Right ventricle myocardium superior (tissue), 1 donor: ENCODE data around the gene ARHGAP21. TPM values are rescaled to one million over a fixed set of nuclear protein-coding genes. Genes with fewer than 3 reads are reported as not detected.
A peak's percentile ranks its signal among the peaks of the same experiment; 100 is the strongest.

Source experiments
- ATAC-seq: fragments of 200-7000 bp; cut with Tn5 transposase; one replicate; pipeline ENCODE4 v1.9.1; 2020; ENCODE audit warnings: mild to moderate bottlenecking; ENCODE audit not compliant: poor library complexity
- DNase-seq: peaks from one replicate; pipeline ENCODE4 v3.0.0-alpha.2; 2020
- intact Hi-C: fragments of 100-400 bp; cut with DNase I; formaldehyde crosslinking; loops from one replicate; pipeline ENCODE4 v1.11.2; 2022
- total RNA-seq: library from RNA; stranded (reverse); fragmentation: NEBNext Ultra II Directional; extraction: Animal tissue kit (Norgen Biotek cat#: 25700); gene quantifications from one replicate; pipeline ENCODE4 v1.2.1, GENCODE V29; 2021
- donor health status: DM: no; HTN: yes; CAD: no; lungs with severe emphysema.

The ARHGAP21 gene
- total RNA-seq, 1 donor from 2014 or later = 52.3 TPM

DNA sequence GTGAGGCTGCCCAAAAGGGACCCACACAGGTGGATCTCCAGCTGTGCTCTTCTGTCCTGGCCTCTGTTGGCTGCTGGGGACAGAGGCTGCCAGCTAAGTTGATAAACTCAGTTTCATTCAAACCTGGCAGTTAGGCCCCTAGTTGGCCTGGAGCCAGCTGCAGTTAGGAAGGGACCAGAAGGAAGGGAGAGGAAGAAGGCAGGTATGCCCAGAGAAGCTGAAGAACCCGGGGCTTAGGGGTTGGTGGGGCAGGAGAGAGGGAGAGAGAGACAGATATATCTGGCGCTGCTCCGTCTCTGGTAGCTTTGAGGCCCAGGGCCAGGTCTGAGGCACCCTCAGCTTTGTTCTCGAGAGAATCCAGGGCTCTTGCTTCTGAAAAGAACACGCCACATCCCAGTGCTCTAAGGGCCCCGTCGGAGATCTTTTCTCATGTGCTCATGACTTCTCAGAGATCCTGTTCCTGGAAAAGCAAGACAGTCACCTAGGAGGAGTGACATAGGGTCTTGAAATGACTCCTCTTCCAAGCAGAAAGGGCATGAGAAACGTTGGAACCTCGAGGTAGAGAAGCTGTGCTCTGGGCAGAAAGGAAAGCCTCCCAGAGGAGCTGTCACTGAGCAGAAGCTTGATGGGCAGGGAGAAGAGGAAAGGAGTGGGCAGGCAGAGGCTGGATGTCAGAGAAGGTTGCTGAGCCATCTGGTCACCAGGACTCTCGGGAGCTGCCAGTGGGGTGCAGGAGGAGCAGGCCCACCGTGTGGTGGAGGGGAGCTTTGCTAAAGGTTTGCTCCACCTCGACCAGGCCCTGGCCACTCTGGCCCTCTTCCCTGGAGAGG, 153.6 kb downstream of the ARHGAP21 start:
- ATAC-seq (no peak), DNase-seq (no peak)
- intact Hi-C loops = no loop called here

DNA sequence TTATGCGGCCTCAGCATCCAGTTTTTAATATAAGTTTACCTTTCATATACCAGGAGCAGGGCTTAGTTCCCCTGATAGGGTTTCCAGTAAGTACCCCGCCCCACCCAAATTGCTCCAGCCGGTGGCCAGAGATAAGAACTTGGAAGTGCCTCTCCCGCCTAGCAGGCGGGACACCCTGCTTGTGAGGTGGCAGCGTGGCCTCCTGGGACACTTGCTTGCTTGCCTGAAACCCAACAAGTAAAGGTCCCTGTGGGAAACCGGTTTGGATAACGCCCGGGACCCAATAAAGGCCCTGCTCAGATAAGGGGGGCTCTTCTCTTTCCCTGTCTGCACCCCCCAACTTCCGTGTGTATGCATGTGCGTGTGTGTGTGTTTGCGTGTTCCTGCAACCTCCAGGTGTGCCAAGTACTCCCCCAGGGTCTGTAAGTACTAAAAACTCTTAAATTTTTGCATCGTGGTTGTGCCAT, 154.3 kb downstream of the ARHGAP21 start:
- intact Hi-C loops = no loop called here
- DNase-seq (no peak), ATAC-seq (no peak)

DNA sequence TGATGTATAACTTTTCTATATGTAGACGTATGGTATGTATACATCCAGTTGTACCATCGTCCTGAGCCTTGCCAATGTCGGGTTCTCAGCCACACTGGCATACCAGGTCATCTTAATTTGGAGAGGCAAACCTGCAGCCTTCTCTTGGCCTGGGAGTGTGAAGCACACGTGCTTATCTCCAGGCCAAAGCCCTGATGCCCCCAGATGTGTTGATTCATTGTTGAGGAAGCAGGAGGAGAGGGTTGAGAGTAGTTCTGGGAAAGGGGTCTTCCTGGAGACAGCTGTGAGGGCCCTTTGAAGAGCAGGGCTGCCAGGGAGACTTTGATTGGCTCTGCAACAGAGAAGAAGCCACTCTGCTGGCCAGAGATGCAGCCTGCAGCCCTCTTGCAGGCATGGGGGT, 155.6 kb downstream of the ARHGAP21 start:
- no peak for DNase-seq
- intact Hi-C loops = no loop called here
- ATAC-seq = no peak

DNA sequence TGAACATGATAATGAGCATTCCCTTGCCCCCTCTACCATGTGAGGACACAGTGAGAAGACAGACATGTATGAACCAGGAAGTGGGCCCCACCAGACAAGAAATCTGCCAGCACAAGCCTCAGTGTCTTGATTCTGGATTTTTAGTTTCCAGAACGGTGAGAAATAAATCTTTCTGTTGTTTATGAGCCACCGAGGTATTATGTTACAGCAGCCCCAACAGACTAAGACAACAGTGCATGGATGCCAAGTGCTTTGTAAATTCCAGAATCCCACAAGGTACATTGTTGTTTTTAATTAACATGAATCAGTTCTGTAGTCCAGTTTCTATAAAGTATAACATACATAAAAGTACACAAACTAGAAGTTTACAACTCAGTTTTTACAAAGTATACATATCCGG, 162.2 kb downstream of the ARHGAP21 start:
- intact Hi-C loops = no loop called here
- DNase-seq (no peak), ATAC-seq (no peak)

DNA sequence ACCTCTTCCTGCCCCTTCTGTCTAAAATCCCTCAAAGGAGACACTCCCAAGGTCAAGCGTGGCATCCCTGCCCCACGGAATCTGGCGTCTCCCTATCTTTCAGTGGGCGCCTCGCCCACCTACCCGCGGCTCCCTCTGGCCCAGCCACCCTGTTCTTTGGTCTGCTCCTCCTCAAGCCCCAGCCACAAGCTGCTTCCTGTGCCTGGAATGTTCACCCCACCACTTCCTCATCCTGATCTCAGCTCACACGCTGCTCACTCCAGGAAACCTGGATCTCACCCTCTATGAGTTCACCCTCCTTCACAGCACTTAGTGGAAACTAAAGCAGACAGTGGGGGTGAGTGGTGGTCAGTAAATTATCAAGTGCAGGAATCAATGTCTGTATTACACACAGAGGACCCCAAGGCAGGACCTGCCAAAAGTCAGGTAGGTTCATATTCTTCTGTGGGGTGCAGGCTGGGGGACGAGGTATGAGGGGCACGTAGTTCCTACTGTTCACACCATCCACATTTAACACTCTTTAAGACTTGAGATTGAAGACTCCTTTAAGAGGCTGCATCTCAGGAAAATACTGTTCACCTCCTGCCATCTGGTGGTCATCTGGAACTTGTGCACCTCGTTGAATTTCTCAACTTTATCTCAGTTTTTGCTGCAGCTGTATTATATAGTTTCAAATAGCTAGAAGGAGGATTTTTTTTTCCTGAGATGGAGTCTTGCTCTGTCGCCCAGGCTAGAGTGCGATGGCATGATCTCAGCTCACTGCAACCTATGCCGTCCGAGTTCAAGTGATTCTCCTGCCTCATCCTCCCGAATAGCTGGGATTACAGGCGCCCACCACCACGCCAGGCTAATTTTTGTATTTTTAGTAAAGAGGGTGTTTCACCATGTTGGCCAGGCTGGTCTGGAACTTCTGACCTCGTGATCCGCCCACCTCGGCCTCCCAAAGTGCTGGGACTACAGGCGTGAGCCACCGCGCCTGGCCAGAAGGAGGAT, 166.6 kb downstream of the ARHGAP21 start:
- DNase-seq (no peak), ATAC-seq (peak; percentile 56)
- intact Hi-C loops = no loop called here

DNA sequence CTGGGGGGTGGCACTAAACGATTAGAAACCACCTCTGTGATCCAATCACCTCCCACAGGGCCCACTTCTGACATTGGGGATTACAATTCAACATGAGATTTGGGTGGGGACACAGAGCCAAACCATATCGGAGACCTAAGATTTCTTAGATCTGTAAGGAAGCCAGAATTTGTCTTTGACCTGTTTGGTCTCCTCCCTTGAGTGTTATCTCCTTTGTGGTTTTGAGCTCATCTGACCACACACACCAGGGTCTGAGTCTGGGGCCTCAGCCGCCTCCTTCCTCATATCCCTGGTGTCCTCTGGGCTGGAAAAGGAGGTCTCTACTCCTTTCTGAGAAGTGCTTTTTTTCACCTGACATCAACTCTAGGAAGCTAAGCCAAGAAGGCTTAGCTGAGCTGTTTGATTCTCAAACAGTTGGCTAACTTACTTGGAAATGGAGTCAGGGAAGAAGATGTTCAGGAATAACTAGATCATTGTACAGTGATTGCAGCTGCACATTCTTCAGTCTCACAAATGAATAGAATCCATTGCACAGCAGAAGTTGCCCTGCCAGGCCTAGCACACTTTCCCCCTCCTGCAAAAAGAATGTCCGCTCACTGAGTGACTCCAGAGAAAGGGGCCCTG, 167.4 kb downstream of the ARHGAP21 start:
- intact Hi-C loops = no loop called here
- no peak for DNase-seq
- no peak for ATAC-seq

DNA sequence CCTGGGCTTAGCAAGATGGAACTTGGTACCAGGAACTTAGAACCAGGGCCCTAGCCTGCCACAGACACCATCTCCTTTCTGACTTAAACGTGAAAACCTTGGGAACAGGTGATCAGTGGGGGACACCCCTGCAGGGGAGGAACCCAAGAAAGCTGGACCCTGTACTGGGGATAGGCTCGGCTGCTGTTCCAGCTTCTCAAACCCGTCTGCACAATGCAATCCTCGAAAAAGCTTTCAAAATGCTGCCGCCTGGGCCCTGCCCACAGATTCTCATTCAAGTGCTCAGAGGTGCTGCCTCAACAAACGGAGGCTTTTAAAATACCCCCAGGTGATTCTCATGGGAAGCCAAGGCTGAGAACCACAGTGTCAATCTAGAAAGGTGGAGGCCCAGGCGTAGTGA, 169.7 kb downstream of the ARHGAP21 start:
- no peak for DNase-seq
- intact Hi-C loops = no loop called here
- ATAC-seq = no peak

DNA sequence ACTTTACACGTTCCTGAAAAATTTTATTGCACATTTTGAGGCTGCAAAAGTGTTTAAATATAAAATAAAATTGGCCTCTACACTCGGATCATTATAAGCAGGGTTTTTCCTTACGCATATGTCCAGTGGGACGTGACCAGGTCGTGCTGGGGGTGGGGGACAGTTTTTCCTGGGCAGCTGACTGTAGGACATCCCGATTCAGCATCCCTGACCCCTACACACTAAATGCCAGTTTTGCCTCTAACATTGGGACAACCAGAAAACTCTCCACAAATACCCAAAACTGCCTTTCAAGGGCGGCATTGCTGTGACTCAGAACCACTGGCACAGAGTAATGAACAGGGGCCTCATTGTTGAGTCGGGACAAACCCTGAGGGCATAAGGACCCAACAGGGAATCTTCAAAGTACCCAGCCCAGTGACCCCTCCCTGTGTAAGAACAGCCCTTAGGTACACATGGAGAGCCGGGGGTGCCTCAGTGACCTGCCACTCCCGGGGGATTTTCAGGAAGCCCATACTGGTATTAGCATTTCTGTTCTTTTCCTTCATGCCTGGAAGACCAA, 170.6 kb downstream of the ARHGAP21 start:
- no peak for DNase-seq
- intact Hi-C loops = no loop called here
- ATAC-seq = no peak

DNA sequence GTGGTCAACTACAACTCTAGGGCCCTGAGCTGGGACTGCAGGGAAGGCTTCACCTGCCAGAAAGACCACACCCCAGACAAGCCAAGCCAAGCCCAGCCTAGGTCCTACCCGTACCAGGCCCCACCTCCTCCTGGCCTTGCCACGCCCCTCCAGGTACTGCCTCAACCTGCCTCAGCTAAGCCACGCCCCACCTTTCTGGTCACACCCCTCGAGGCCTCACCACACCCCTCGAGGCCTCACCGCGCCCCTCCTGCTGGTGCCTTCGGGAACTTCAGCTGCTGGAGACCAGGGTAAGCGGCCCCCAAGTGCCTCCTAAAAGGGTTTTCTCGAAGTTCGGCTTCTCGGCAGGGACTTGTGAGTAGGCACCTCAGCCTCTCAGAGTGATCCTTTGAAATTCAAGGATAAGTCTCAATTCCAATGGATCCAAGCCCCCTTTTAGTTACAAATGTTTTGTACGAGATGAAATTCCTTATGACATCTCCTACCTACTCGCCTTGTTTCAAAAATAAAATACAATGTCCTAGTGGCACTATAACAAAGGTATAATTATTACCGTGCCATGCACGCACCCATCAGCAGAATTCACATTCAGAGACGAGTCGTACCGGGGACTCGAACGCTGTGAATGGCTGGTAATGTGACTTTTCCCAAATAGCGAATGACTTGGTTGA, 171.2 kb downstream of the ARHGAP21 start:
- intact Hi-C loops = no loop called here
- ATAC-seq = peak; percentile 33
- DNase-seq = no peak

DNA sequence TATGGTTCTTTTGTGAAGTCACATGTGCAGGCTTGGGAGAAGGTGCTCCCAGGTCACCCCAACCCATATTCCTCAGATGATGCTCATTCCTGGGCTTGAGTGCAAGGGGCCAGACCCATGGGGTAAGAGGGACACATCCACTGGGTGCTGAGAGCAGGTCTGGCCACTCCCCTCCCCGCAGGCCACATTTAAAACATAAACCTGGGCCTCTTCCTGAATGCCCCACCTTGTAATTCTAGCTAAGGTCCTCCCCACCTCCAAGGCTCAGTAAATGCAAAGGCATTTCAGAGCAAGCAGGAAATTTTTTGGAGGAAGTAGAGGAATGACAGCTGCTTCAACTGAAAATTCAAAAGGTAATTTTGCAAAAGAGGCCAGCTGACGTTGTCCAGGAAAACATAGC, 172.5 kb downstream of the ARHGAP21 start:
- intact Hi-C loops = no loop called here
- DNase-seq (no peak), ATAC-seq (no peak)

DNA sequence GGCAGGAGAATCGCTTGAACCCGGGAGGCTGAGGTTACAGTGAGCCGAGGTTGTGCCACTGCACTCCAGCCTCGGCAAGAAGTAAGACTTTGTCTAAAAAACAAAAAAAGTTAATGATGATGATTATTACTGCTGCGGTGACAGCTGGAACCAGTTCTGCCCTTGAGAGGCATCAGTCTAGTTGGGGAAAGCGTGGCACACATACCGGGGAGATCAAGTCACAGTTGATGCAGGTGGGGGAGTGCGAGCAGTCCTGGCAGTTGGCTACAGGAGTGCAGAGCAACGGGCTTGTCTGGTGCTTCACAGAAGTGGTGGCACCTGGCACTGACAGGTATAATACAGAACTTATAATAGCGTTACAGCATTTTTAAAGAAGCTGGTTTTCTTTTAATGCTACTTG, 173.0 kb downstream of the ARHGAP21 start:
- intact Hi-C loops = no loop called here
- ATAC-seq (no peak), DNase-seq (no peak)

DNA sequence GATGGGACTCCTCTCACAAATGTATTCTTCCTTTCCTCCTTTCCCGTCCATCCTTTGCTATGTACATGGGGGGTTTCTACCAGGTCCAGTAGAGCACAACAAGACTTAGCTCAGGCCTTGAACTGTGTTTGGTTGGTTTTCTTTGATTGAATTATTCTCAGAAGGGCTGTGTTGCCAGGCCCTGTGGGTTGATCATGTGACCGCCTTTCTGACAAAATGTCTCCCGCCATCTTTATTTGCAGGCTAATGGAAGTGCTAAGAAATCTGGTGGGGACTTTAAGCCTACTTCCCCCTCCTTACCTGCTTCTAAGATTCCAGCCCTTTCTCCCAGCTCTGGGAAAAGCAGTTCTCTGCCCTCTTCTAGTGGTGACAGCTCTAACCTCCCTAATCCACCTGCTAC, 178.1 kb downstream of the ARHGAP21 start:
- no peak for DNase-seq
- intact Hi-C loops = no loop called here
- ATAC-seq = no peak

DNA sequence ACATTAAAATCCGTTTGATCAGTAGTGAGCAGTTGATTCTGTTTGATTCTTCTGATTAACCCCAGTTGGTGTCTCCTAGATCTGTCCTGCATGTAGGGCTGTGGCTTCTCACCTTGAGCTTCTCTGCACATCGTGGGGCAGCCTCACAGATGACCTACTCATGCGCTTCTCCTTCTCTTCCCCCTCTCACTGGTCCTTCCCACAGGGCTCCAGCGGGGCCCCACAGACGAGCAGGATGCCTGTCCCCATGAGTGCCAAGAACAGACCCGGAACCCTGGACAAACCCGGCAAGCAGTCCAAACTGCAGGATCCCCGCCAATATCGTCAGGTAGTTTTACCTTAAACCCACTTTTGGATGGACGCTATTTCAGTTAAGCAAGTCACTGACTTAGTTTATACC, 178.9 kb downstream of the ARHGAP21 start:
- ATAC-seq (no peak), DNase-seq (no peak)
- intact Hi-C loops = no loop called here

DNA sequence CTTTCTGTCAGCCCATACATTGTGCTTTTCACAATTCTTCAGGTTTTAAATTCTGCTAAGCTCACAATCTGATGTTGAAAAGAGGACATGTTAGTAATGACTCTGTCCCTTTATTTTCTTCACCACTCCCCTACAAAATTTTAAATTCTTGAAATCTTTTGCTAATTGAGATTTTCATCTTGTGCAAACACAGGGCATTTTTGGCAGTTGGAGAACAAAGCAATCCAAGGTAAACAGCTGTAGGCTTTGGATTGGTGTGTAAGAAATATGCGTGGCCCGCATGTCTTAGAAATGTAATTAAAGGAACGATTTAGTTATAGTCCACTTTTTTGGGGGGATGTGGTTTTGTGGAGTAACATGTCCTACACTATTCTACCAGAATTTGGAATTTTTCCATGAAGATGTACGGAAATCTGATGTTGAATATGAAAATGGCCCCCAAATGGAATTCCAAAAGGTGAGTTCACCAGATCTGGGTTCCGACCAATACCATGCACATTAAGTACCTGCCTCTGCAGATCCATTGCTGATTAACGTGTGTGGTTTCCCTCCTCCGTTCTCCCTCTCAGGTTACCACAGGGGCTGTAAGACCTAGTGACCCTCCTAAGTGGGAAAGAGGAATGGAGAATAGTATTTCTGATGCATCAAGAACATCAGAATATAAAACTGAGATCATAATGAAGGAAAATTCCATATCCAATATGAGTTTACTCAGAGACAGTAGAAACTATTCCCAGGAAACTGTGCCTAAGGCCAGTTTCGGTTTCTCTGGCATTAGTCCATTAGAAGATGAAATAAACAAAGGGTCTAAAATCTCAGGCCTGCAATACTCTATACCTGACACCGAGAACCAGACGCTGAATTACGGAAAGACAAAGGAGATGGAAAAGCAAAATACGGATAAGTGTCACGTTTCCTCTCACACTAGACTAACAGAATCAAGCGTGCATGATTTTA, 181.1 kb downstream of the ARHGAP21 start:
- ATAC-seq (no peak), DNase-seq (no peak)
- intact Hi-C loops = no loop called here

DNA sequence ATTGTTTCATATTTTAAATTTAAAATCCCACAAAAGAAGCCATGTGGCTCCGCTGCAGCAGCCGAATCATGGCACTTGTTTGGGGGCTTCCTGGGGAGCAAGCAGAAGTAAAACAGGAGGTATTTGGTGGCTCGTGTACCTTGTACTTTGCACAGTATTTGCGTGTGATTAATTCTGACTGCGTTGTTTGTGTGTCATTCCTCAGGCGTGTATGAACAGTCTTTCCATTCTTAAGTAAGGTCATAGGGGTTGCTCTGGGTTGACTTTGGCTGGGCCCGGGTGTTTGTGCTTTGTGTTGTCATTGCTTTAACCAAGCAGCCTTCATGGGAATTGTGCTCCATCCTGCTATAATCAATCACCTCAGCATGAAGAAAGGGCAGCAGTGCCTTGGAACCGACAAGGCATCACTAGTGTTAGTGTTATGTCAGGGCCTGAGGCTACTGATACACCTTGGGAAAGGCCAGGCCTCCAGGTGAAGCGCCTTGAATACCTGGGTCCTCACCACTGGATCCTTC, 182.4 kb downstream of the ARHGAP21 start:
- intact Hi-C loops = no loop called here
- ATAC-seq (no peak), DNase-seq (no peak)

DNA sequence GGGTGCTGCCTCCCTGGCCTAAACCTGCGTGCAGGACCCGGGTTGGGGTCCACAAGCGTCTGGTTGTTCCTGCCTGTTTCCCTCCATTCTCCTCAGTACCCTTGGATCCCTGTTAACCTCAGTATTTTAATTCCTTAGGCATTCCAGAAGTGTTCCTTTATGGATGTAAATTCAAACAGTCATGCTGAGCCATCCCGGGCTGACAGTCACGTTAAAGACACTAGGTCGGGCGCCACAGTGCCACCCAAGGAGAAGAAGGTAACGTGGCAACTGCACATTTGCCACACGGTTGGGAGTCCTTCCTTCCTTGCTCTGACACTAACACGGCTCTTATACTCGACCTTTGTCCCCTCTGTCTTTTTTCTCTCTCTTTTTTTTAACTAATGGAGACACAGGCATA, 187.1 kb downstream of the ARHGAP21 start:
- no peak for ATAC-seq
- intact Hi-C loops = no loop called here
- DNase-seq = no peak

DNA sequence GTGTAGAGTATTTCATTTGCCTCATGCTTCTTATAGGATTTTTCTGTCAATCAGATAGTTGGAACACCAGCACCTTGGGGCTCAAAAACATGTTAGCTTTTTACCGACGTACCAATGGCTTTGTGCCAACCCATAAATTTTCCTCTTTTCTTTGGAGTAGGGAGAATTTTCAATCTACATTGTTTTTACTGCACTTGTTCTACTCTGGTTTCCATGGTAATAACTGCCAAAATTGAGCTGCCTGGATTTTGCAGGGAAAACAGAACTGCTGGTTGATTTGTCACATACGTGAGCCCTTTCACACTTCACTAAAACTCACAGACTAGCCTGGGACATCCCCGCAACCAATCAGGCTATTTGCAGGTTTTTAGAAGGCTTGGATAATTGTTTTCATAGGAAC, 189.7 kb downstream of the ARHGAP21 start:
- DNase-seq = no peak
- no peak for ATAC-seq
- intact Hi-C loops = no loop called here
